ENCODE measurements around the gene F12.

F12 gene

DNA sequence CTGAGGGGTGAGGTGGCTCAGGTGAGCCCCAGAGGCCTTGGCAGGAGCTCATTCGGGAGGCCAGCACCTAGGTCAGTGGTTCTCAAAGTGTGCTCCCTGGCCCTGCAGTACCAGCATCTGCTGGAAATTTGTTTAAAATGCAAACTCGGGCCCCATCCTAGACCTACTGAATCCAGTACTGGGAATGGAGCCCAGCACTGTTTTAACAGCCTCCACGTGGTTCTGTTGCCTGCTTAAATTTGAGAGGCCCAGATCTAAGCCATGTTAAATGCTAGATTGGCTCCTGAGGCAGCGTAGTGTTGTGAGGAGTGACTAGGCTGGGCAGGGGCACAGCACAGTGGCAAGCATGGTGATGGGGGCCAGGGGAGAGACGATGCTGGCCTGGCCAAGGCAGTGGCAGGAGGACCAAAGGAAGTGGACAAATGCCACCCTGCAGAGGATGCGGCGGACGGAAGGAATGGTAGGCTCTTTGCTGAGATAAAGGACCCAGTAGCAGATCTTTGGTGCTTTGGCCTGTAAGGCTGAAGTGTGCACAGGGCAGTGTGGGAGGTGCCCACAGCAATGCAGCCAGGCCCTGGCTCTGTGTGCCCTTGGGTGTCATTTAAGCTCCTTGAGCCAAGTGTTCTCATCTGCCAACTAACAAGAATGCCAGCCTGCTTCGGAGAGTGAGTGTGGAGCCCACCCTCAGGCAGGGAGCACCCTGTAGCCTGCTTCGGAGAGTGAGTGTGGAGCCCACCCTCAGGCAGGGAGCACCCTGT is 41.5 kb upstream of the F12 start:
- H3K4me3 ChIP-seq (ENCODE audit: low read depth, low read length): no peak overlapping the region
- TF ChIP-seq CTCF (IDR thresholded peaks at IDR 0.05; ENCODE audit: low read depth, low read length, missing control alignments): no peak
- DNase-seq (ENCODE audit: low read depth): no peak

DNA sequence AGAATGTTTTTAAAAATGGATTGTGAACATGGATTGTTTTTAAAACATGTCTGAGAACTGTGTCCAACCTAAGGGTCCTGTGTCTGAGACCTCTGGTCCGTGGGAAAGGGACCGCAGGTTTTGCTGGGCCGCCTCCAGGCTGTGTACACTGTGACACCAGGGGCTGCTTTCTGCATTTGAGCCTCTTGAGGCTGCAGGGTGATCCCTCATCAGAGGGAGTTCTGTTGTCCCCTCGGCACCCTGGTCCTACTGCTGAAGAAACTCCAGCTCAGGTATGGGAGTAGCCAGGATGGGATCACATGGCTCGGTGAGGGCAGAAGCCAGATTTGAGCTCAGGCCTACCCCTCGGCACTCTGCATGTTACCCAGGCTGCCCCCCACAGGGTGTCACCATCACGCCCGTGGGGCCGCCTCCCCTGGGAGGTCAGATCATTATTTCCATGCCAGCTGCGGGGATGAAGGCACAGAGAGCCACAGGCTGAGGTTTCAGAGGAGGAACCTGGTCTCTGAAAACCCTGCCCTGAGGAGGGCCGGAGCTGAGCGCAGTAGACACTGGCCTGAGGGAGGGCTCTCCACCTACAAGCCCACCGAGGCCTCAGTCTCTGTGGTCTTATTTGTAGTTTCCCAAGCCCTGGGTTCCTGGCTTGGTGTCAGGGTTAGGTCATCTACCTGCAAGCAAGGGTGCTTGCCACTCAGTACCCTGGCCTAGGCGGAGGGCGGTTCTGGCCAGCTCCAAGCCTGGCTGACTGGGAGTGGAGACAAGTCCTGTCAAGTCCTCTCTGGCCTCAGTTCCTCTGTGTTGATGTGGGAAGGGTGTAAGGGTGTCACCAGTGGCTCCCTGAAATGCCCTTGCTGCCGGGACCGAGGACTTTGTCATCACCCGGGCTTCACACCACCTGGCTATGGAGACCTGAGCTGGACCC is 40.0 kb upstream of the F12 start:
- no peak for TF ChIP-seq CTCF (IDR thresholded peaks at IDR 0.05; ENCODE audit: low read depth, low read length, missing control alignments)
- no peak overlapping the region for H3K4me3 ChIP-seq (ENCODE audit: low read depth, low read length)
- DNase-seq (ENCODE audit: low read depth): no peak

DNA sequence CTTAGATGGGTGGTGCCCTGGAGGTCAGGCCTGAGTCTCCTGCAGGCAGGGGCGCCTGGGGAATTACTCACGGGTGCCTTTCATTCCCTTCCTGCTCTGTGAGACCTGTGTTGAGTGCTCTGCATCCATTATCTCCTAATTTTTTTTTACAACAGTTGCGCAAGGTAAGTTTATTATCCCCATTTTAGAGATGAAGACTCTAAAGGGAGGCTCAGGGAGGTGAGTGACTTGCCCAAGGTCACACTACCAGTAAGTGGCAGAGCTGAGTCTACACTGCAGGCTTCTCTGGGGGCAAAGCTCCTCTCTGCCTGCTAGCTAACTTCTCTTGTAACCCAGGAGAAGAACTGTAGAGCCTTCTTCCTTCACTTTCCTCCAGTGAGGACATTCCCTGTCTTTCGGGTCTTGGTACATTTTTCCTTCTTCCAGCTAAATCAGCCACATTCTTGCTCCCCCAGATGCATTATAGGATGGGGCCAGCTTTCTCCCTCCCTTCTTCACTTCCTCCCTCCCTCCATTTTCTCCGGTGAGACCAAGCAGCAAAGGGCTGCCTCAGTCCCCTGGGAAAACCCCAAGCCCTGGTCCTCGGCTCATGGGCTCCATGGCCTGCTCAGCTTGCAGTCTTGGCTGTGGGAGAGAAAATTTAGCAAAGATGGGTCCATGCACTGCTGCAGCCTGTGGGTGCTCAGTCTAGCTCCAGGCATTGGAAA is 39.0 kb upstream of the F12 start:
- no peak for TF ChIP-seq CTCF (IDR thresholded peaks at IDR 0.05; ENCODE audit: low read depth, low read length, missing control alignments)
- peak overlapping the region; percentile 38; the same call in 1 of the 2 replicates for H3K4me3 ChIP-seq (ENCODE audit: low read depth, low read length)
- no peak for DNase-seq (ENCODE audit: low read depth)

- peak overlapping the region; percentile 38 for H3K4me3 ChIP-seq (ENCODE audit: low read depth, low read length)
- TF ChIP-seq CTCF (IDR thresholded peaks at IDR 0.05; ENCODE audit: low read depth, low read length, missing control alignments): no peak
Observed at GRCh38 chr5:177447611-177448243, 38.4 kb upstream of the F12 start.

GRCh38 chr5:177447066-177447610 is 37.8 kb upstream of the F12 start:
- DNase-seq (ENCODE audit: low read depth): no peak
- no peak for TF ChIP-seq CTCF (IDR thresholded peaks at IDR 0.05; ENCODE audit: low read depth, low read length, missing control alignments)

More at GRCh38 chr5:177447611-177448243, 38.4 kb upstream of the F12 start:
- no peak for DNase-seq (ENCODE audit: low read depth)

More at GRCh38 chr5:177447066-177447610, 37.8 kb upstream of the F12 start:
- H3K4me3 ChIP-seq (ENCODE audit: low read depth, low read length): peak overlapping the region; percentile 67
